Neural progenitor cell (in vitro differentiated cells): ENCODE results near the gene ZDHHC4. TPM values are rescaled to one million over a fixed set of nuclear protein-coding genes. Genes with fewer than 3 reads are reported as not detected.

Experiments
- DNase-seq: peaks from one replicate; pipeline ENCODE4 v3.0.0-alpha.2; 2016; ENCODE audit warnings: low spot score
- H2AFZ ChIP-seq: fragments of 200-600 bp; sonication (generic); replicated peaks from 2 replicates; pipeline ENCODE4 v1.6.1; 2016; ENCODE audit warnings: antibody characterized with exemption
- H3F3A ChIP-seq: fragments of 200-600 bp; sonication (generic); 2 replicates; pipeline ENCODE4 v1.6.1; 2016; ENCODE audit warnings: antibody characterized with exemption, low read depth
- H3K27ac ChIP-seq: fragments of 200-600 bp; sonication (generic); 2 replicates; pipeline ENCODE4 v1.5.1; 2016; ENCODE audit warnings: mild to moderate bottlenecking
- H3K27me3 ChIP-seq: fragments of 200-600 bp; sonication (generic); 2 replicates; pipeline ENCODE4 v1.6.1; 2016; ENCODE audit warnings: mild to moderate bottlenecking, moderate library complexity
- H3K36me3 ChIP-seq: fragments of 200-600 bp; sonication (generic); 2 replicates; pipeline ENCODE4 v1.5.1; 2016
- H3K4me1 ChIP-seq: fragments of 200-600 bp; sonication (generic); 2 replicates; pipeline ENCODE4 v1.6.1; 2016; ENCODE audit warnings: mixed run types
- H3K4me2 ChIP-seq: fragments of 200-600 bp; sonication (generic); 2 replicates; pipeline ENCODE4 v1.6.1; 2016
- H3K4me3 ChIP-seq: fragments of 200-600 bp; sonication (generic); 2 replicates; pipeline ENCODE4 v1.5.1; 2016
- H3K79me2 ChIP-seq: fragments of 200-600 bp; sonication (generic); 2 replicates; pipeline ENCODE4 v1.6.1; 2016; ENCODE audit warnings: low read depth
- H3K9ac ChIP-seq: fragments of 200-600 bp; sonication (generic); 2 replicates; pipeline ENCODE4 v1.6.1; 2016
- H3K9me3 ChIP-seq: fragments of 200-600 bp; sonication (generic); 2 replicates; pipeline ENCODE4 v1.5.1; 2016; ENCODE audit warnings: low read depth
- H4K20me1 ChIP-seq: fragments of 200-600 bp; sonication (generic); 2 replicates; pipeline ENCODE4 v1.6.1; 2016; ENCODE audit warnings: low read depth
- H3K27ac Mint-ChIP-seq: 3 replicates; pipeline ENCODE4 v1.8.0; 2021; ENCODE audit warnings: mixed read lengths
- H3K27me3 Mint-ChIP-seq: 2 replicates; pipeline ENCODE4 v1.8.0; 2022; ENCODE audit warnings: low read depth, mild to moderate bottlenecking, inconsistent platforms, moderate library complexity, mixed read lengths; ENCODE audit not compliant: insufficient read depth
- H3K36me3 Mint-ChIP-seq: 3 replicates; pipeline ENCODE4 v1.8.0; 2021; ENCODE audit warnings: mixed read lengths
- H3K4me1 Mint-ChIP-seq: 3 replicates; pipeline ENCODE4 v1.8.0; 2021; ENCODE audit warnings: mixed read lengths
- H3K4me3 Mint-ChIP-seq: 3 replicates; pipeline ENCODE4 v1.8.0; 2021; ENCODE audit warnings: mild to moderate bottlenecking, moderate library complexity, mixed read lengths
- H3K9me3 Mint-ChIP-seq: 3 replicates; pipeline ENCODE4 v1.8.0; 2020; ENCODE audit warnings: mixed read lengths
- EZH2 ChIP-seq: fragments of 200-600 bp; sonication (generic); IDR thresholded peaks from 2 replicates; pipeline ENCODE4 v1.6.1; 2017; ENCODE audit warnings: antibody characterized with exemption, mild to moderate bottlenecking, moderate library complexity
- EZH2phosphoT487 ChIP-seq: fragments of 200-600 bp; sonication (generic); IDR thresholded peaks from 2 replicates; pipeline ENCODE4 v1.6.1; 2017; ENCODE audit warnings: antibody characterized with exemption
- total RNA-seq: library from RNA; depleted of rRNA; stranded (reverse); fragments of >200 nt; gene quantifications from 2 replicates; pipeline ENCODE4 v1.2.3, GENCODE V29; 2015; ENCODE audit warnings: low replicate concordance
- TF ChIP-seq, protein P1 (sequence below): fragments of 200-600 bp; sonication (generic); IDR thresholded peaks from 2 replicates; pipeline ENCODE4 v1.5.1; 2017; ENCODE audit warnings: antibody characterized with exemption, mild to moderate bottlenecking

The ZDHHC4 gene
- total RNA-seq, 1 donor from 2014 or later: 102 TPM

DNA sequence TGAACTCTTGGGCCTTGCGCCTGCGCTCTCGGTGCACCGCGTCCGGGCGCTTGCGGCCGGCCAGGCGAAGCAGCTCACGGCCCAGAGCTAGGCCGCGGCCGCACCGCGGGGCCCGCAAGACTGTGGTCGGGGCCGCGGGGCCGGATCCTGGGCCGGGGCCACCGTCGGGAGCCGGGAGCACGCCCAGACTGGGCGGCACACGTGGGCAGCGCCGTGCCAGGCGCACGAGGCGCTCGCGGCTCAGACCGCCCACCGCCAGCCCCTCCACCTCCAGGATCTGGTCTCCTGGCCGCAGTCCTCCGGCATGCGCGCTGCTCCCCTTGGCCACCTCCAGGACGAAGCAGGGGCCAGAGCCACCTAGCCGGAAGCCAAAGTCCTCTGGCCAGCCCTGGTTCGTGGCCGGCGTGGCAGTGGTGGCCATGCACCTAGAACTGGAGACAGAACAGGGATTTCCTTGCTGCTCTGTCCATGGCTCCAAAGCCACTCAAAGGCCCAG is 26.2 kb upstream of the ZDHHC4 start, which contains the start of gene GRID2IP:
Gene GRID2IP (minus strand): TSS at position 446 of the 496 bp plus-strand sequence. CDS start 25 bp downstream, at position 421.
- no peaks in the 10 kb centered on the region for H3K79me2 ChIP-seq
- Mint-ChIP-seq H3K36me3 (no peaks in the 10 kb centered on the region), H3K9me3 (no peaks in the 10 kb centered on the region), H3K4me1 (no peaks in the 10 kb centered on the region), H3K27me3 (peaks cover 7% of the 10 kb centered on the region), H3K4me3 (no peak within 1 kb of the TSS), H3K27ac (no peak within 1 kb of the TSS)
- no peaks in the 10 kb centered on the region for H3K27me3 ChIP-seq
- H3K27ac ChIP-seq: no peak within 1 kb of the TSS
- H3K4me2 ChIP-seq: no peak within 1 kb of the TSS
- no peaks in the 10 kb centered on the region for H3K9me3 ChIP-seq
- H2AFZ ChIP-seq: no peak within 1 kb of the TSS
- no peak within 1 kb of the TSS for H3K9ac ChIP-seq
- TF ChIP-seq EZH2 (no peak), EZH2phosphoT487 (no peak)
- TF ChIP-seq, protein P1, sequence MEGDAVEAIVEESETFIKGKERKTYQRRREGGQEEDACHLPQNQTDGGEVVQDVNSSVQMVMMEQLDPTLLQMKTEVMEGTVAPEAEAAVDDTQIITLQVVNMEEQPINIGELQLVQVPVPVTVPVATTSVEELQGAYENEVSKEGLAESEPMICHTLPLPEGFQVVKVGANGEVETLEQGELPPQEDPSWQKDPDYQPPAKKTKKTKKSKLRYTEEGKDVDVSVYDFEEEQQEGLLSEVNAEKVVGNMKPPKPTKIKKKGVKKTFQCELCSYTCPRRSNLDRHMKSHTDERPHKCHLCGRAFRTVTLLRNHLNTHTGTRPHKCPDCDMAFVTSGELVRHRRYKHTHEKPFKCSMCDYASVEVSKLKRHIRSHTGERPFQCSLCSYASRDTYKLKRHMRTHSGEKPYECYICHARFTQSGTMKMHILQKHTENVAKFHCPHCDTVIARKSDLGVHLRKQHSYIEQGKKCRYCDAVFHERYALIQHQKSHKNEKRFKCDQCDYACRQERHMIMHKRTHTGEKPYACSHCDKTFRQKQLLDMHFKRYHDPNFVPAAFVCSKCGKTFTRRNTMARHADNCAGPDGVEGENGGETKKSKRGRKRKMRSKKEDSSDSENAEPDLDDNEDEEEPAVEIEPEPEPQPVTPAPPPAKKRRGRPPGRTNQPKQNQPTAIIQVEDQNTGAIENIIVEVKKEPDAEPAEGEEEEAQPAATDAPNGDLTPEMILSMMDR: no peak
- no peak within 1 kb of the TSS for H3K4me3 ChIP-seq
- DNase-seq: no peak
- no peaks in the 10 kb centered on the region for H3K4me1 ChIP-seq
- no peaks in the 10 kb centered on the region for H3K36me3 ChIP-seq
- no peaks in the 10 kb centered on the region for H4K20me1 ChIP-seq
- no peaks in the 10 kb centered on the region for H3F3A ChIP-seq

DNA sequence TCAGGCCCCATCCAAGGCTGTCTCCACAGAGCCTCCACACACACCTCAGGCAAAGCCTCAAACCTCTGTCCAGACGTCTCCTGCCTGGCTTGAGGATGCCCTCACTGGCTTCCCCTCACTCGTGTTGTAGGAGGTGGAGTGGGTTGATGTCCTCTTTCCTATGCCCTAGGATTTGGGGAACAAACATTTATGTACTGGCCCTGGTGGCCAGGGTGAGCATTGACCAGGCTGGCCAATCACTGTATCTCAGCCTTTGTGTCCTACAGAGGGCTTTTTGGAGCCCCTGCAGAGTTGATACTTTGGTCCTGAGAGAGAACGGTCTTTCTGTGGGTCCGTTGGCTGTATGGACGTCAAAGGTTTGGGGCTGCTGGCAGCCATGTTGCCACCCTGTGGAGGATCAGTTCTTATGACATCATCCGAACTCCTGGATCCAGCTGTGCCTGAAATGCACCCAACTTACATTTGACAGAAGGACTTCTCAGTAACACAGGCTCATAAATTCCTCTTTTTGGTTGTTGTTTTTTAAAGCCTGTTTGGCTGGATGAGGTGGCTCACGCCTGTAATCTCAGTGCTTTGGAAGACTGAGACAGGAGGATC is 23.7 kb upstream of the ZDHHC4 start:
- no peaks in the 10 kb centered on the region for H3K9me3 Mint-ChIP-seq
- TF ChIP-seq EZH2phosphoT487: no peak
- TF ChIP-seq, protein P1: peak; percentile 16
- no peak for TF ChIP-seq EZH2
- Histone ChIP-seq H3K36me3 (no peaks in the 10 kb centered on the region), H3K4me3 (no peak overlapping the region), H3K4me1 (no peaks in the 10 kb centered on the region), H2AFZ (no peak overlapping the region), H3K4me2 (no peak overlapping the region), H3F3A (no peaks in the 10 kb centered on the region), H3K9ac (no peak overlapping the region), H4K20me1 (no peaks in the 10 kb centered on the region), H3K27me3 (no peaks in the 10 kb centered on the region), H3K9me3 (no peaks in the 10 kb centered on the region), H3K27ac (no peak overlapping the region), H3K79me2 (no peaks in the 10 kb centered on the region)
- H3K4me3 Mint-ChIP-seq: no peak overlapping the region
- H3K4me1 Mint-ChIP-seq: no peaks in the 10 kb centered on the region
- peaks cover 11% of the 10 kb centered on the region for H3K27me3 Mint-ChIP-seq
- no peaks in the 10 kb centered on the region for H3K36me3 Mint-ChIP-seq
- no peak overlapping the region for H3K27ac Mint-ChIP-seq
- no peak for DNase-seq

DNA sequence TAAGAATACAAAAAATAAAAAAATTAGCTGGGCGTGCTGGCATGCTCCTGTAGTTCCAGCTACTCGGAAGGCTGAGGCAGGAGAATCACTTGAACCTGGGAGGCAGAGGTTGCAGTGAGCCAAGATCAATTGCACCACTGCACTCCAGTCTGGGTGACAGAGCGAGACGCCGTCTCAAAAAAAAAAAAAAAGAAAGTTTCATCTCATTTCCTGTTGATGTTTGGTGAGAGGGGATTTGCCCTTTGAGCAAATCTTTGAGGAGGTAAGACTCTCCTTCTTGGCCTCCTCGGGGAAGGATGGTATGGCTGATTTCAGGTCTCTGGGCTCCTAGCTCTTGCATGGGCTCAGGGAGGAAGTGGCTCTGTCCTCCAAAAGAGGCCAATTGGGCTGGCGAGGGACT is 22.4 kb upstream of the ZDHHC4 start:
- no peak overlapping the region for H3K4me3 Mint-ChIP-seq
- Histone ChIP-seq H3K36me3 (no peaks in the 10 kb centered on the region), H3K9me3 (no peaks in the 10 kb centered on the region), H3K4me3 (no peak overlapping the region), H2AFZ (no peak overlapping the region), H3K27me3 (no peaks in the 10 kb centered on the region), H3K4me1 (no peaks in the 10 kb centered on the region), H3K79me2 (no peaks in the 10 kb centered on the region), H3K9ac (no peak overlapping the region), H3K4me2 (no peak overlapping the region), H3K27ac (no peak overlapping the region), H3F3A (no peaks in the 10 kb centered on the region), H4K20me1 (no peaks in the 10 kb centered on the region)
- no peak for TF ChIP-seq EZH2phosphoT487
- TF ChIP-seq EZH2: no peak
- TF ChIP-seq, protein P1: no peak
- no peaks in the 10 kb centered on the region for H3K4me1 Mint-ChIP-seq
- peak overlapping the region; percentile 69 for H3K27ac Mint-ChIP-seq
- no peaks in the 10 kb centered on the region for H3K36me3 Mint-ChIP-seq
- no peak for DNase-seq
- H3K27me3 Mint-ChIP-seq: peaks cover 12% of the 10 kb centered on the region
- H3K9me3 Mint-ChIP-seq: no peaks in the 10 kb centered on the region
